ENCODE results near the gene FAM221A.

DNA sequence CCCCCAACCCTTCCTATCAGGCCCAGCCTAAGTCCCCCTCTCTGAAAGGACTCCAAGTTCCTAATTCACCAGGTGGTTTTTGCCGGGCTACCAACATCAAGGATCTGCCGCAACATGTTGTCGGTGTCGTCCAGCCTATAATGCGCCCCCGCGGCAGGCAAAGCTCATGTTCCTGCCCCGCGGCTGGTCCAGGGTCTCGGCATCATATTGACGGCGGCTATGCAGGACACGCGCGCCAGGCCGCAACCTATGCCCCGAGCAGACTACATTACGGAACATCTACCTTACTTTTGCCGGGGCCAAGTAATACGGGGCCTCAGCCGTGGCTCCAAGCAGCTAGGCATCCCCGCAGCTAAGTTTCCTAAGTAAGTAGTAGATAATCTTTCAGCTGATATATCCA is 24.6 kb upstream of the FAM221A start:
- TF ChIP-seq, protein P1, sequence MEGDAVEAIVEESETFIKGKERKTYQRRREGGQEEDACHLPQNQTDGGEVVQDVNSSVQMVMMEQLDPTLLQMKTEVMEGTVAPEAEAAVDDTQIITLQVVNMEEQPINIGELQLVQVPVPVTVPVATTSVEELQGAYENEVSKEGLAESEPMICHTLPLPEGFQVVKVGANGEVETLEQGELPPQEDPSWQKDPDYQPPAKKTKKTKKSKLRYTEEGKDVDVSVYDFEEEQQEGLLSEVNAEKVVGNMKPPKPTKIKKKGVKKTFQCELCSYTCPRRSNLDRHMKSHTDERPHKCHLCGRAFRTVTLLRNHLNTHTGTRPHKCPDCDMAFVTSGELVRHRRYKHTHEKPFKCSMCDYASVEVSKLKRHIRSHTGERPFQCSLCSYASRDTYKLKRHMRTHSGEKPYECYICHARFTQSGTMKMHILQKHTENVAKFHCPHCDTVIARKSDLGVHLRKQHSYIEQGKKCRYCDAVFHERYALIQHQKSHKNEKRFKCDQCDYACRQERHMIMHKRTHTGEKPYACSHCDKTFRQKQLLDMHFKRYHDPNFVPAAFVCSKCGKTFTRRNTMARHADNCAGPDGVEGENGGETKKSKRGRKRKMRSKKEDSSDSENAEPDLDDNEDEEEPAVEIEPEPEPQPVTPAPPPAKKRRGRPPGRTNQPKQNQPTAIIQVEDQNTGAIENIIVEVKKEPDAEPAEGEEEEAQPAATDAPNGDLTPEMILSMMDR (IDR thresholded peaks at IDR 0.05; ENCODE audit: insufficient read depth, low read length, poor library complexity, severe bottlenecking): no peak
- TF ChIP-seq EZH2phosphoT487 (conservative IDR thresholded peaks at IDR 0.05; ENCODE audit: low read length): no peak
